Vagina (tissue), 2 donors: ENCODE results near the gene SOD2. TPM values are rescaled to one million over a fixed set of nuclear protein-coding genes. Genes with fewer than 3 reads are reported as not detected.

ENCODE experiments used
- DNase-seq, 2 donors: peaks; one replicate each; pipeline ENCODE4 v3.0.0-alpha.2; 2017; ENCODE audit errors: extremely low spot score in 2 of 2
- H3K27ac ChIP-seq: fragments of 200-600 bp; sonication (generic); one replicate; pipeline ENCODE4 v1.5.1; 2019
- H3K27me3 ChIP-seq: fragments of 200-600 bp; sonication (generic); one replicate; pipeline ENCODE4 v1.5.1; 2019
- H3K36me3 ChIP-seq, 2 donors: fragments of 200-600 bp; sonication (generic); one replicate each; pipeline ENCODE4 v1.5.1; 2017 to 2019
- H3K4me1 ChIP-seq: fragments of 200-600 bp; sonication (generic); one replicate; pipeline ENCODE4 v1.5.1; 2019
- H3K4me3 ChIP-seq, 2 donors: fragments of 200-600 bp; sonication (generic); 1 replicate in 1 of 2; 2 replicates in 1 of 2; pipeline ENCODE4 v1.5.1; 2016 to 2019
- H3K9me3 ChIP-seq: fragments of 200-600 bp; sonication (generic); one replicate; pipeline ENCODE4 v1.5.1; 2019
- POLR2A ChIP-seq, 2 donors: fragments of 450-650 bp; IDR thresholded peaks; one replicate each; pipeline ENCODE4 v1.6.1; 2017; ENCODE audit warnings: antibody characterized with exemption in 2 of 2, mild to moderate bottlenecking in 2 of 2, moderate library complexity in 2 of 2
- POLR2AphosphoS5 ChIP-seq, 2 donors: sonication (generic); formaldehyde crosslinking; IDR thresholded peaks; one replicate each; pipeline ENCODE4 v1.9.0; 2017; ENCODE audit warnings: antibody characterized with exemption in 2 of 2, mild to moderate bottlenecking in 2 of 2, low read depth in 1 of 2; ENCODE audit not compliant: insufficient read depth in 1 of 2
- intact Hi-C: fragments of 100-400 bp; cut with DNase I; formaldehyde crosslinking; loops from one replicate; pipeline ENCODE4 v1.15.1; 2023
- total RNA-seq: library from RNA; depleted of rRNA; stranded (reverse); fragments of >200 nt; gene quantifications from one replicate; pipeline ENCODE4 v1.2.3, GENCODE V29; 2016
- TF ChIP-seq, protein P1 (sequence below), 3 experiments: fragments of 450-650 bp in 2 of 3; fragments of 200-600 bp in 1 of 3; sonication (generic) in 1 of 3; IDR thresholded peaks; one replicate each; pipeline ENCODE4 v1.5.1; 2017 to 2019; ENCODE audit warnings: antibody characterized with exemption in 3 of 3, mild to moderate bottlenecking in 2 of 3, moderate library complexity in 2 of 3

The SOD2 gene
- total RNA-seq, 1 donor from 2014 or later: 597 TPM

- peaks cover 59% of the 10 kb centered on the region for H3K4me1 ChIP-seq
- TF ChIP-seq, protein P1, sequence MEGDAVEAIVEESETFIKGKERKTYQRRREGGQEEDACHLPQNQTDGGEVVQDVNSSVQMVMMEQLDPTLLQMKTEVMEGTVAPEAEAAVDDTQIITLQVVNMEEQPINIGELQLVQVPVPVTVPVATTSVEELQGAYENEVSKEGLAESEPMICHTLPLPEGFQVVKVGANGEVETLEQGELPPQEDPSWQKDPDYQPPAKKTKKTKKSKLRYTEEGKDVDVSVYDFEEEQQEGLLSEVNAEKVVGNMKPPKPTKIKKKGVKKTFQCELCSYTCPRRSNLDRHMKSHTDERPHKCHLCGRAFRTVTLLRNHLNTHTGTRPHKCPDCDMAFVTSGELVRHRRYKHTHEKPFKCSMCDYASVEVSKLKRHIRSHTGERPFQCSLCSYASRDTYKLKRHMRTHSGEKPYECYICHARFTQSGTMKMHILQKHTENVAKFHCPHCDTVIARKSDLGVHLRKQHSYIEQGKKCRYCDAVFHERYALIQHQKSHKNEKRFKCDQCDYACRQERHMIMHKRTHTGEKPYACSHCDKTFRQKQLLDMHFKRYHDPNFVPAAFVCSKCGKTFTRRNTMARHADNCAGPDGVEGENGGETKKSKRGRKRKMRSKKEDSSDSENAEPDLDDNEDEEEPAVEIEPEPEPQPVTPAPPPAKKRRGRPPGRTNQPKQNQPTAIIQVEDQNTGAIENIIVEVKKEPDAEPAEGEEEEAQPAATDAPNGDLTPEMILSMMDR (IDR thresholded peaks at IDR 0.05): no peak
- TF ChIP-seq POLR2A (IDR thresholded peaks at IDR 0.05) (no peak), POLR2AphosphoS5 (IDR thresholded peaks at IDR 0.05; ENCODE audit: insufficient read depth in 1 of 2, low read depth in 1 of 2) (no peak)
- no peaks in the 10 kb centered on the region for H3K9me3 ChIP-seq
- DNase-seq: no peak
- intact Hi-C loops: no loop called here
- peaks cover 0 to 66% of the 10 kb centered on the region in 2 donors for H3K36me3 ChIP-seq
- no peaks in the 10 kb centered on the region for H3K27me3 ChIP-seq
- H3K27ac ChIP-seq: no peak overlapping the region
- H3K4me3 ChIP-seq: no peak overlapping the region
These were observed 10.7 kb downstream of the SOD2 start for GRCh38 chr6:159682295-159682694.

DNA sequence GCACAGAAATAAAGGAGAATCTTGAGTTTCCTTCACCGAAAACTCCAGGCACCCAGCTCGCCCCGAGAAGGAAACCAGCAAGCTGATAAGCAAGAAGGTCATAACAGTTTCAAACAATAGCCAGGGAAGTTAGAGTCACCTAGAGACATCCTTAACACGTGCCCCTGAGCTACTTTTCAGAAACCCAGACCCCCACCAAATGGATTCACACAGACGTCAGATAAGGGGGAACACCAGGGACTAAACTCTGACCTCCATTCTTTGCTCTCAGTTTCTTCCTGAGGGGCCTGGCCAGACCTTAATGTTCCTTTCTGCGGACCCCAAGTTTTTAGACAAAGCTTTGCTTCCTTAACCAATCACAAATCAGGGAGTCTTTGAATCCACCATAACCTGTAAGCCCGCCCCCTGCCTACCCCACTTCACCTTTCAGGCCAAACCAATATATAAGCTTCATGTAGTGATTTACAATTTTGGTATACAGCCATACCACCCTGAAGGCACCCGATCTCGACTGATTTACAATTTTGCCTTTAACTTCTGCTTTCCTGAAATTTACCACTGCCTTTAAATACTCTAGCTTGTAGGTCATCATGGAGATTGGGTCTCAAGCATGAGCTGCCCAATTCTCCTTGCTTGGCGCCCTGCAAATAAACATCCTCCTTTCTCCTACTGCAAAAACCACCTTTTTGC lies 11.7 kb downstream of the SOD2 start:
- no peak for DNase-seq
- TF ChIP-seq, protein P1 (IDR thresholded peaks at IDR 0.05): no peak
- TF ChIP-seq POLR2AphosphoS5 (IDR thresholded peaks at IDR 0.05; ENCODE audit: insufficient read depth in 1 of 2, low read depth in 1 of 2): no peak
- TF ChIP-seq POLR2A (IDR thresholded peaks at IDR 0.05): no peak
- no peaks in the 10 kb centered on the region for H3K27me3 ChIP-seq
- intact Hi-C loops: no loop called here
- H3K9me3 ChIP-seq: no peaks in the 10 kb centered on the region
- H3K4me1 ChIP-seq: peaks cover 50% of the 10 kb centered on the region
- H3K27ac ChIP-seq: no peak overlapping the region
- peaks cover 0 to 57% of the 10 kb centered on the region in 2 donors for H3K36me3 ChIP-seq
- no peak overlapping the region for H3K4me3 ChIP-seq

- H3K9me3 ChIP-seq: no peaks in the 10 kb centered on the region
- H3K4me1 ChIP-seq: peaks cover 46% of the 10 kb centered on the region
- H3K4me3 ChIP-seq: no peak overlapping the region
- TF ChIP-seq POLR2A (IDR thresholded peaks at IDR 0.05) (no peak), POLR2AphosphoS5 (IDR thresholded peaks at IDR 0.05; ENCODE audit: insufficient read depth in 1 of 2, low read depth in 1 of 2) (no peak)
- TF ChIP-seq, protein P1 (IDR thresholded peaks at IDR 0.05): no peak
- peaks cover 0 to 46% of the 10 kb centered on the region in 2 donors for H3K36me3 ChIP-seq
- no peaks in the 10 kb centered on the region for H3K27me3 ChIP-seq
- DNase-seq: no peak
- intact Hi-C loops: no loop called here
- H3K27ac ChIP-seq: no peak overlapping the region
These were observed 12.9 kb downstream of the SOD2 start for GRCh38 chr6:159680104-159680503.

- H3K4me3 ChIP-seq: no peak overlapping the region
- H3K36me3 ChIP-seq: peaks cover 0 to 41% of the 10 kb centered on the region in 2 donors
- no peak overlapping the region for H3K27ac ChIP-seq
- H3K27me3 ChIP-seq: no peaks in the 10 kb centered on the region
- H3K9me3 ChIP-seq: no peaks in the 10 kb centered on the region
- DNase-seq: no peak
- H3K4me1 ChIP-seq: peaks cover 43% of the 10 kb centered on the region
- TF ChIP-seq POLR2AphosphoS5 (IDR thresholded peaks at IDR 0.05; ENCODE audit: insufficient read depth in 1 of 2, low read depth in 1 of 2) (no peak), POLR2A (IDR thresholded peaks at IDR 0.05) (no peak)
- TF ChIP-seq, protein P1 (IDR thresholded peaks at IDR 0.05): no peak
- intact Hi-C loops: no loop called here
These were observed 13.7 kb downstream of the SOD2 start for GRCh38 chr6:159679091-159680077.
